GM12865 (cell line): ENCODE measurements around the gene SPAG9.

ENCODE experiments used
- DNase-seq: peaks from one replicate; pipeline ENCODE4 v3.0.0; 2010; ENCODE audit warnings: low read depth
- H3K4me3 ChIP-seq: 2 replicates; pipeline ENCODE4 v1.5.1; 2011; ENCODE audit warnings: mild to moderate bottlenecking, low read depth, low read length, control low read depth
- TF ChIP-seq, protein P1 (sequence below): IDR thresholded peaks from 2 replicates; pipeline ENCODE4 v1.5.1; 2011; ENCODE audit warnings: low read length, control low read depth, low read depth, inconsistent platforms; ENCODE audit not compliant: insufficient read depth; ENCODE audit errors: missing control alignments

The SPAG9 gene

DNA sequence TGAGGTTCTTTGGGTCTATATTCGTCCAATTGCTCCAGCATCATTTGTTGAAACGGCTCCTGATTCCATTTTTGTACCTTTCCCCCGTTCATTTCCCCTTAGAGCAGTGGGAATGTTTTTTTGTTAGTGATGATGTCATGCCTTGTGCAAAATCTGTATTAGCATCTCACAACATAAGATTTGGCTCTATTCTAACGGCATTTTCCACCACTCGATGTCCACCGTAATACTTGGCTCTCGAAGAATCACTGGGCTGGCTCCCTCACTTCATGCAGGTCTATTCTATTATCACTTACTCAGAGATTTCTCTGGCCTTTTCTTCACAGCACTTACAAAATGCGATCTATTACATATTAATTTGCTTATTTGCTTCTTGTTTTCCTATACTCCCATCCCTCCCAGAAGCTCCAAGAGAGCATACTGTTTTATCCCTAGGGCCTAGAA is 32.1 kb upstream of the SPAG9 start:
- no peak for DNase-seq
- peak overlapping the region; percentile 54 for H3K4me3 ChIP-seq
- TF ChIP-seq, protein P1, sequence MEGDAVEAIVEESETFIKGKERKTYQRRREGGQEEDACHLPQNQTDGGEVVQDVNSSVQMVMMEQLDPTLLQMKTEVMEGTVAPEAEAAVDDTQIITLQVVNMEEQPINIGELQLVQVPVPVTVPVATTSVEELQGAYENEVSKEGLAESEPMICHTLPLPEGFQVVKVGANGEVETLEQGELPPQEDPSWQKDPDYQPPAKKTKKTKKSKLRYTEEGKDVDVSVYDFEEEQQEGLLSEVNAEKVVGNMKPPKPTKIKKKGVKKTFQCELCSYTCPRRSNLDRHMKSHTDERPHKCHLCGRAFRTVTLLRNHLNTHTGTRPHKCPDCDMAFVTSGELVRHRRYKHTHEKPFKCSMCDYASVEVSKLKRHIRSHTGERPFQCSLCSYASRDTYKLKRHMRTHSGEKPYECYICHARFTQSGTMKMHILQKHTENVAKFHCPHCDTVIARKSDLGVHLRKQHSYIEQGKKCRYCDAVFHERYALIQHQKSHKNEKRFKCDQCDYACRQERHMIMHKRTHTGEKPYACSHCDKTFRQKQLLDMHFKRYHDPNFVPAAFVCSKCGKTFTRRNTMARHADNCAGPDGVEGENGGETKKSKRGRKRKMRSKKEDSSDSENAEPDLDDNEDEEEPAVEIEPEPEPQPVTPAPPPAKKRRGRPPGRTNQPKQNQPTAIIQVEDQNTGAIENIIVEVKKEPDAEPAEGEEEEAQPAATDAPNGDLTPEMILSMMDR: no peak

GRCh38 chr17:51150932-51151331 is 30.3 kb upstream of the SPAG9 start:
- TF ChIP-seq, protein P1: no peak
- H3K4me3 ChIP-seq: no peak overlapping the region
- DNase-seq: no peak

- H3K4me3 ChIP-seq: no peak overlapping the region
- TF ChIP-seq, protein P1: no peak
- no peak for DNase-seq
Observed at GRCh38 chr17:51149163-51149562, 28.5 kb upstream of the SPAG9 start.

GRCh38 chr17:51147650-51148049 is 27.0 kb upstream of the SPAG9 start:
- TF ChIP-seq, protein P1: no peak
- DNase-seq: no peak
- H3K4me3 ChIP-seq: no peak overlapping the region

DNA sequence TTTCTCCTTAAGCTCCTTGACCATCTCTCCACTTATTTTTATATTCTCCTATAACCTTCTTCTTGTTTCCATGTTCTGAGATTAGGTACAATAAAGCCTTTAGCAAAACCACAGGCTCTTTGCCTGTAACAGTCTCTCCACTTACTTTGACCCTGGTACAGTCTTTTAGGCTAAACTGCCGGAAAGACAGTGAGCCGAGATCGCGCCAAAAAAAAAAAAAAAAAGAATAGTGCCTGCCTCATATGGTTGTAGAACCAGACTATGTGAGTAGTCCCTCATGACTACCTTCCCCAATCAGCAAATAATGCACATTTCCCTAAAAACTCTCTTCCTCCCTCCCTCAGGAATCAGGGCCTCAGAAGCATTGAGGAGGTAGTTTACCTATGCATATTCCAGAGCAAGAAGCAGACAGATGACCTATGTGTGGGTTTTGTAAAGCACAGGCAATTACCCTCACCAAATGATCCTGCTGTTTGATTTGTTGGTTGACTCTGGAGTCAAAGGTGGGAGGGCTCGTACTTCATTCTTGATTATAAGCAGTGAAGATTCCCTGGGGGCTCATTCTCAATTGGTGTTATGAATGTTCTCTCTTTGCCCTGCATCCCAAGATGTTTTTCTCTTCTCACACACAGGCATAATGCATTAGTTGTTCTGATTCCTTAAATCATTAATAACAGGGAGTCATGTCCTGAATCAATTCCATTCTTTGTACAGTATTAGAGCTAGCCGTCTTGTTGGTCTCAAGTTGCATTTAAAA is 23.8 kb upstream of the SPAG9 start:
- no peak for DNase-seq
- TF ChIP-seq, protein P1: no peak
- H3K4me3 ChIP-seq: no peak overlapping the region

GRCh38 chr17:51142597-51142996 is 21.9 kb upstream of the SPAG9 start:
- TF ChIP-seq, protein P1: no peak
- H3K4me3 ChIP-seq: no peak overlapping the region
- no peak for DNase-seq

- no peak for DNase-seq
- TF ChIP-seq, protein P1: no peak
- no peak overlapping the region for H3K4me3 ChIP-seq
Observed at GRCh38 chr17:51135956-51136355, 15.3 kb upstream of the SPAG9 start.
